ENCODE results near the gene TNFSF4. TPM values are rescaled to one million over a fixed set of nuclear protein-coding genes. Genes with fewer than 3 reads are reported as not detected.
"Not testable (repeated sequence)": the region's sequence is repeated elsewhere in the genome, so short reads cannot be mapped to it uniquely, and the experiment has no call there.

The TNFSF4 gene
- total RNA-seq, 1 donor from 2014 or later = 1.5 TPM

DNA sequence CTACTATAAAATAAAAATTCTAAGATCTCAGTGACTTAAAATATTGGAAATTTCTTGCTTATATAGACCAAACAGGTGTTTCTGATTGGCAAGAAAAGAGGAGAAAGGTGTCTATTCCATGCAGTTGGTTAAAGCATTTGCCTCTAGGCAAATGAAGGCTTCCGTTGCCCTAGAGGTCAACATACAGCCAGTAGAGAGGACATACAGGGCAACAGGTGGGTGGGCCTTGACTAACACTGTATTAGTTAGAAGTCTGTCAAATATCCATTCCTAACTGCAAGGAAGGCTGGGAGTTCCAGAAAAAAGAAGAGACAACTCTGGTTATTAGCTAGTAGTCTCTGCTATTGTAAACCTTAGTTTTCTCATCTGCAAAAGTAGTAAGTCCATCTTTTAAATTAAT, 43.0 kb downstream of the TNFSF4 start:
- no peak for DNase-seq (ENCODE audit: low spot score)

DNA sequence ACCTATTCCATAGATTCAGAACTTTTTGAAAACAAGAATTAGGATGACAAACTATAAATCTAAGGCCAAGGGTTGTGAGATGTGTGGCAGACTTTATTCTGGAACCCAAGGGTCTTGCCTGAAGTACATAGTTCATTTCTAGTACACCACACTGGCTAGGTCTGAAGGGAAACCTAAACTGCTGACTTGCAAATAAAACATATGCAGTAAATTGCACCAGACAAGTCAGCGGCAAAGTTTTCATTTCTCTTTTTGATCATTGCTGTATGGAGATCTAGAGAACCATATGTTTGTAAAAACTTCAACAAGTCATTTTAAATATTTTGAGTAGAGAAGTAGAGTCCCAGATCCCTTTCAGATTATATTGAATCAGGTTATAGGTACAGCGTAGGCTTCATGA, 43.9 kb downstream of the TNFSF4 start:
- DNase-seq (ENCODE audit: low spot score) = no peak

DNA sequence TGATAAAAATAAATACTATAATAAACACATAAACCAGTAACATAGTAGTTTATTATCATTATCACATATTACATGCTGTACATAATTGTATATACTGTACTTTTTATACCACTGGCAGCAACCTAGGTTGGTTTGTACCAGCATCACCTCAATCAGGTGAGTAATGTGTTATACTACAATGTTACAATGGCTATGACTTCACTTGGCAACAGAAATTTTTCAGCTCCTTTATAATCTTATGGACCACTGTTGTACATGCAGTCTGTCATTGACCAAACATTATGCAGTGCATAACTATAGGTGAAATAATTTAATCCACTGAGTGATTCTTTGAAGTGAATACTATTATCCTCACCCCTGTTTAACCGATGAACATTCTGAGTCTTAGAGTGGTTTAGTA, 44.5 kb downstream of the TNFSF4 start:
- DNase-seq (ENCODE audit: low spot score) = no peak

- DNase-seq (ENCODE audit: low spot score) = no peak
These were observed 45.5 kb downstream of the TNFSF4 start for GRCh38 chr1:173161510-173162221.

- not testable (repeated sequence) for DNase-seq (ENCODE audit: low spot score)
These were observed 53.2 kb downstream of the TNFSF4 start for GRCh38 chr1:173153964-173154363.

GRCh38 chr1:173153503-173153902, 53.6 kb downstream of the TNFSF4 start:
- no peak for DNase-seq (ENCODE audit: low spot score)

DNA sequence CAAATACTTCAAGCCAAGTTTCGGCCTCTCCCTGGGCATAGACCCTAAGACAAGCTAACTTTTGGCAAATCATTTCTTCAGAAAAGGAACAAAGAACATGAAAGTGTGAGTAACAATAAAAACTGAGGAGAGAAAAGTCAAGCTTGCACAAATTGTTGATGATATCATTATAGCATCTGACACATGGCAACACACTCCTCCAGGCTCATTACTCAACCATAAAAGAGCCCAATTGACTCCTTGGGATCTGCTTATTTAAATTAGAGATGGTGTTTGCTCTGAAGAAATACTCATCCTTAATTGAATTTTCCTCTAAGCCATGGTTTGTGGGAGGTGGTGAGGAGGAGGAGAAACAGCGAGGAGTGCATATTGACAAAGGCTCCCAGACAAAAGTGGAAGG, 54.5 kb downstream of the TNFSF4 start:
- no peak for DNase-seq (ENCODE audit: low spot score)

DNA sequence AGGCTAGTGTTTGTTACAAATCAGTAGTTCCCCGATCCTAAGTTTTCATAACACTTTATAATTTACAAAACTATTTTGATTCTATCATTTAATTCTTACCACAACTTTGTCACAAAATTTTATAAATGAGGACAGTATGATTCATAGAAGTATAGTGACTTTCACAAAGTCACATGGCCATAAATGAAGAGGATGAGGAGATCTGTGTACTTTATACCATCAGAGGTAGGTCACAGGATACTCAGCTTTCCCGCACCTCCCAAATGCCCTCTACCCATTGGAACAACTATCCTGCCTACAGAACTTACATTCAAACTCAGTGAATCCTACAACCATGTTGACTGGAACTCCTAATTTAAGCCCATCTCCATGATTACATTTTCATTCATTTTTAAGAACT, 56.3 kb downstream of the TNFSF4 start:
- no peak for DNase-seq (ENCODE audit: low spot score)

- no peak for DNase-seq (ENCODE audit: low spot score)
These were observed 57.2 kb downstream of the TNFSF4 start for GRCh38 chr1:173149887-173150286.

GRCh38 chr1:173148971-173149370, 58.2 kb downstream of the TNFSF4 start:
- no peak for DNase-seq (ENCODE audit: low spot score)

DNA sequence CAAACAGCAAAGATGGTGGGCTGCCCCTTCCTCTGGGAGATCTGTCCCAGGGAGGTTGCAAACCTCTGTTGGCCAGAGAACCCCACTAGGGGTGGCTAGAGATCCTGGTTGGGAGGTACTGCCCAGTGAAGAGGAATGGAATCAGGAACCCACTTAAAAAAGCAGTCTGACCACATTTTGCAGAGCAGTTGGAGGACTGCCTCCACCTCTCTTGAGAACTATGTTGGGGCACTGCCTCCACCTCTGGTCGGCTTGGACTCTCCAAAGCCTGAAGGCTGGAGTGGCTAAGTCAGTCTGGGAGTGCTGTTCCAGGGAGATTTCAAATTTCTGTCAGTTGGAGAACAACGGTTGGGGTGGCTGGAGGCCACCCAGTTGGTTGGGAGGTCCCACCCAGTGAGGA, 58.6 kb downstream of the TNFSF4 start:
- DNase-seq (ENCODE audit: low spot score) = no peak

- DNase-seq (ENCODE audit: low spot score) = no peak
These were observed 66.4 kb downstream of the TNFSF4 start for GRCh38 chr1:173140733-173141132.

- no peak for DNase-seq (ENCODE audit: low spot score)
These were observed 67.4 kb downstream of the TNFSF4 start for GRCh38 chr1:173139706-173140105.

- DNase-seq (ENCODE audit: low spot score) = no peak
These were observed 69.9 kb downstream of the TNFSF4 start for GRCh38 chr1:173137107-173137706.

DNA sequence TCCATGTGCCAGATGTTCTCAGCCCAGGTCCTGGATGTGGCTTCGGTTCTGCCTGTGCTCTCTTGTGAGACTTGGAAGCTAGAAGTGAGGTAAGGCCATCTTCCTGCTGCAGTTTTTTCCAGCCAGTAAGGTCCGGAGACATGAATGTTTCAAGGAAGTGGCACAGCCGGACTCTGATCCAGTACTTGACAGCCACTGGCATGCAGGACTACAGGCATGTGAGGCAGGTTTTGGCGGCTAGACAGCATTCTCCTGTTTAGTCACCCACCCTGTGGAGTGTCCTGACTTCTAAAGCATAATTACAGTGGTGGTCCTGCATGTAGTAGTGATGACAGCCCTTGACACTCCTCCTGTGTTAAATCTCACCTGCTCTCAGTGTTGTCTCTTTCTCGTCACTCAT, 72.3 kb downstream of the TNFSF4 start:
- peak; percentile 59 for DNase-seq (ENCODE audit: low spot score)

DNA sequence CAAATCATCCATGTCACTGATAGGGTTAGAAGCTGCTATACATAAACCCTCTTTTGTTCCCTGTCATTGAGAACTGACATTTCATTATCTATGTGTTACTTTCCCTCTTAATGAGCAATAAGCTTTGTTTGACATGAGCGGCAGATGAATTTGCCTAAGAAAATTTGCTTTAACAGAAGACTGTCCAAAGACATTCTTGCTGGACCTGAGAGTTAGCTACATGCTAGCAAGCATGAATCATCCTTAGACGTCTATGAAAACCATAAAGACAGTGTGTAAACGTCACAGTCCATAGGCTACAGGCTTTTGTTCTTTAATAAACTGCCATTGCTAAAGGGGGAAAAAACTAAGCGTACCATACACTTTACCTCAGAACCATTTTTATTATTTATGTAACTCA, 73.1 kb downstream of the TNFSF4 start:
- DNase-seq (ENCODE audit: low spot score) = no peak

Other genes with a start within 250 kb of the TNFSF4 start
- gene TNFSF18, start 156.4 kb downstream of the TNFSF4 start, total RNA-seq = 0.09 TPM